Loucy (cell line): ENCODE results near the gene ZNF800.

Source experiments
- H2AFZ ChIP-seq: fragments of 200-600 bp; sonication (generic); 2 replicates; pipeline ENCODE4 v1.6.0; 2016; ENCODE audit warnings: antibody characterized with exemption, mild to moderate bottlenecking, low read length, moderate library complexity
- H3F3A ChIP-seq: fragments of 200-600 bp; 2 replicates; pipeline ENCODE4 v1.6.0; 2016; ENCODE audit warnings: antibody characterized with exemption, low read depth, mild to moderate bottlenecking
- H3K27me3 ChIP-seq: fragments of 200-600 bp; sonication (generic); 2 replicates; pipeline ENCODE4 v1.6.1; 2014; ENCODE audit warnings: low read length, mild to moderate bottlenecking; ENCODE audit not compliant: insufficient read depth, poor library complexity, severe bottlenecking
- H3K36me3 ChIP-seq: fragments of 200-600 bp; sonication (generic); 2 replicates; pipeline ENCODE4 v1.6.1; 2016; ENCODE audit warnings: low read length; ENCODE audit not compliant: insufficient read depth
- H3K4me1 ChIP-seq: fragments of 200-600 bp; sonication (generic); 2 replicates; pipeline ENCODE4 v1.5.1; 2014; ENCODE audit warnings: low read length, mild to moderate bottlenecking; ENCODE audit not compliant: insufficient read depth, poor library complexity, severe bottlenecking
- H3K4me2 ChIP-seq: fragments of 200-600 bp; sonication (generic); 2 replicates; pipeline ENCODE4 v1.6.0; 2014; ENCODE audit warnings: antibody characterized with exemption, low read length, low read depth, mild to moderate bottlenecking; ENCODE audit not compliant: poor library complexity, severe bottlenecking
- H3K4me3 ChIP-seq: fragments of 200-600 bp; sonication (generic); 2 replicates; pipeline ENCODE4 v1.5.1; 2014; ENCODE audit warnings: low read length, mild to moderate bottlenecking, mixed read lengths; ENCODE audit not compliant: poor library complexity, severe bottlenecking
- H3K79me2 ChIP-seq: fragments of 200-600 bp; sonication (generic); 2 replicates; pipeline ENCODE4 v1.6.1; 2014; ENCODE audit warnings: low read length; ENCODE audit not compliant: insufficient read depth
- H3K9ac ChIP-seq: fragments of 200-600 bp; sonication (generic); 2 replicates; pipeline ENCODE4 v1.6.0; 2014; ENCODE audit warnings: mild to moderate bottlenecking, low read depth, low read length, moderate library complexity; ENCODE audit not compliant: poor library complexity, severe bottlenecking
- H3K9me2 ChIP-seq: fragments of 200-600 bp; sonication (generic); replicated peaks from 2 replicates; pipeline ENCODE4 v1.6.1; 2016; ENCODE audit warnings: low read depth, low read length, mixed read lengths
- H3K9me3 ChIP-seq: fragments of 200-600 bp; sonication (generic); 2 replicates; pipeline ENCODE4 v1.6.1; 2014; ENCODE audit warnings: mild to moderate bottlenecking, antibody characterized with exemption, low read length, low read depth; ENCODE audit not compliant: insufficient read depth
- H4K20me1 ChIP-seq: fragments of 200-600 bp; sonication (generic); 2 replicates; pipeline ENCODE4 v1.6.0; 2014; ENCODE audit warnings: antibody characterized with exemption, low read length, mild to moderate bottlenecking; ENCODE audit not compliant: insufficient read depth, poor library complexity, severe bottlenecking
- CTCF ChIP-seq: fragments of 200-600 bp; sonication (generic); conservative IDR thresholded peaks from 2 replicates; pipeline ENCODE4 v1.5.1; 2014; ENCODE audit warnings: mild to moderate bottlenecking, antibody characterized with exemption, low read length
- EZH2phosphoT487 ChIP-seq: fragments of 200-600 bp; IDR thresholded peaks from 2 replicates; pipeline ENCODE4 v1.6.1; 2018; ENCODE audit warnings: antibody characterized with exemption, mild to moderate bottlenecking, moderate library complexity, borderline replicate concordance

The ZNF800 gene

GRCh38 chr7:127392566-127393367 is at the start of gene ZNF800:
Gene ZNF800 (minus strand): TSS chr7:127392708. CDS start chr7:127391557, 1,151 bp downstream.
- Histone ChIP-seq H3K27me3 (no peaks in the 10 kb centered on the region), H3F3A (0 out of 2 replicates have a peak, but pooled peaks cover 2% of the 10 kb centered on the region), H3K9me2 (no peaks in the 10 kb centered on the region), H2AFZ (peak within 1 kb of the TSS; percentile 93), H3K4me1 (peaks cover 55% of the 10 kb centered on the region), H3K4me2 (peak within 1 kb of the TSS; percentile 99), H3K36me3 (peaks cover 17% of the 10 kb centered on the region; the same call in 1 of the 2 replicates), H4K20me1 (peaks cover 47% of the 10 kb centered on the region), H3K4me3 (peak within 1 kb of the TSS; percentile 99), H3K9ac (peak within 1 kb of the TSS; percentile 96), H3K79me2 (peaks cover 47% of the 10 kb centered on the region), H3K9me3 (no peaks in the 10 kb centered on the region)
- no peak for TF ChIP-seq CTCF
- TF ChIP-seq EZH2phosphoT487: no peak

- H3K36me3 ChIP-seq: no peaks in the 10 kb centered on the region
- no peaks in the 10 kb centered on the region for H3K4me1 ChIP-seq
- no peaks in the 10 kb centered on the region for H3K9me3 ChIP-seq
- no peak overlapping the region for H3K4me2 ChIP-seq
- no peak overlapping the region for H2AFZ ChIP-seq
- no peaks in the 10 kb centered on the region for H3F3A ChIP-seq
- no peaks in the 10 kb centered on the region for H3K27me3 ChIP-seq
- no peak overlapping the region for H3K9ac ChIP-seq
- H4K20me1 ChIP-seq: no peaks in the 10 kb centered on the region
- 0 out of 2 replicates have a peak, but pooled peaks cover 3% of the 10 kb centered on the region for H3K9me2 ChIP-seq
- H3K4me3 ChIP-seq: no peak overlapping the region
- no peaks in the 10 kb centered on the region for H3K79me2 ChIP-seq
- TF ChIP-seq CTCF (no peak), EZH2phosphoT487 (no peak)
These were observed 47.7 kb upstream of the ZNF800 start for GRCh38 chr7:127440206-127440605.

GRCh38 chr7:127438836-127439235 is 46.3 kb upstream of the ZNF800 start:
- Histone ChIP-seq H3K4me1 (no peaks in the 10 kb centered on the region), H3K36me3 (no peaks in the 10 kb centered on the region), H3K9me3 (no peaks in the 10 kb centered on the region), H3K79me2 (no peaks in the 10 kb centered on the region), H3K4me2 (no peak overlapping the region), H4K20me1 (no peaks in the 10 kb centered on the region), H3F3A (no peaks in the 10 kb centered on the region), H2AFZ (no peak overlapping the region), H3K27me3 (no peaks in the 10 kb centered on the region), H3K9me2 (no peaks in the 10 kb centered on the region), H3K4me3 (no peak overlapping the region), H3K9ac (no peak overlapping the region)
- no peak for TF ChIP-seq EZH2phosphoT487
- TF ChIP-seq CTCF: no peak
